ENCODE results near the gene RABL2B.
A peak's percentile ranks its signal among the peaks of the same experiment; 100 is the strongest.
"Not testable (repeated sequence)": the region's sequence is repeated elsewhere in the genome, so short reads cannot be mapped to it uniquely, and the experiment has no call there.

RABL2B gene

GRCh38 chr22:50783033-50783879 is at the start of gene RABL2B:
Gene RABL2B (minus strand): TSS chr22:50783636. CDS start chr22:50782294, 1,342 bp downstream.
- H3K27me3 ChIP-seq (ENCODE audit: insufficient read depth, poor library complexity, severe bottlenecking); H3K27ac ChIP-seq (ENCODE audit: poor library complexity, severe bottlenecking); H3K4me1 ChIP-seq (ENCODE audit: insufficient read depth, poor library complexity, severe bottlenecking); H3K9me3 ChIP-seq (ENCODE audit: severe bottlenecking); H3K36me3 ChIP-seq (ENCODE audit: low read depth): not testable (repeated sequence)
- peak; percentile 82 for DNase-seq (ENCODE audit: low spot score)
- H3K4me3 ChIP-seq (ENCODE audit: severe bottlenecking), result peak within 1 kb of the TSS; percentile 53
- peak; percentile 96 for ATAC-seq (ENCODE audit: low read depth)

- H3K4me3 ChIP-seq (ENCODE audit: severe bottlenecking); H3K9me3 ChIP-seq (ENCODE audit: severe bottlenecking); H3K4me1 ChIP-seq (ENCODE audit: insufficient read depth, poor library complexity, severe bottlenecking); H3K27ac ChIP-seq (ENCODE audit: poor library complexity, severe bottlenecking); DNase-seq (ENCODE audit: low spot score); ATAC-seq (ENCODE audit: low read depth); H3K36me3 ChIP-seq (ENCODE audit: low read depth); H3K27me3 ChIP-seq (ENCODE audit: insufficient read depth, poor library complexity, severe bottlenecking): not testable (repeated sequence)
These were observed 3.5 kb upstream of the RABL2B start for GRCh38 chr22:50786936-50787335.

GRCh38 chr22:50785289-50785688 is 1.9 kb upstream of the RABL2B start:
- H3K36me3 ChIP-seq (ENCODE audit: low read depth); H3K27ac ChIP-seq (ENCODE audit: poor library complexity, severe bottlenecking); H3K4me3 ChIP-seq (ENCODE audit: severe bottlenecking); H3K9me3 ChIP-seq (ENCODE audit: severe bottlenecking); H3K4me1 ChIP-seq (ENCODE audit: insufficient read depth, poor library complexity, severe bottlenecking); DNase-seq (ENCODE audit: low spot score); H3K27me3 ChIP-seq (ENCODE audit: insufficient read depth, poor library complexity, severe bottlenecking); ATAC-seq (ENCODE audit: low read depth): not testable (repeated sequence)

GRCh38 chr22:50783880-50784276 is 442 bp upstream of the RABL2B start:
- not testable (repeated sequence) for H3K27ac ChIP-seq (ENCODE audit: poor library complexity, severe bottlenecking); H3K4me1 ChIP-seq (ENCODE audit: insufficient read depth, poor library complexity, severe bottlenecking); DNase-seq (ENCODE audit: low spot score); H3K9me3 ChIP-seq (ENCODE audit: severe bottlenecking); H3K27me3 ChIP-seq (ENCODE audit: insufficient read depth, poor library complexity, severe bottlenecking); H3K36me3 ChIP-seq (ENCODE audit: low read depth)
- peak; percentile 51 for ATAC-seq (ENCODE audit: low read depth)
- H3K4me3 ChIP-seq (ENCODE audit: severe bottlenecking), result peak overlapping the region; percentile 21

- H3K4me3 ChIP-seq (ENCODE audit: severe bottlenecking); H3K27me3 ChIP-seq (ENCODE audit: insufficient read depth, poor library complexity, severe bottlenecking); DNase-seq (ENCODE audit: low spot score); H3K4me1 ChIP-seq (ENCODE audit: insufficient read depth, poor library complexity, severe bottlenecking); H3K36me3 ChIP-seq (ENCODE audit: low read depth); H3K27ac ChIP-seq (ENCODE audit: poor library complexity, severe bottlenecking); ATAC-seq (ENCODE audit: low read depth); H3K9me3 ChIP-seq (ENCODE audit: severe bottlenecking): not testable (repeated sequence)
These were observed 1.2 kb downstream of the RABL2B start for GRCh38 chr22:50782253-50782652.

GRCh38 chr22:50780244-50780643 is 3.2 kb downstream of the RABL2B start:
- DNase-seq (ENCODE audit: low spot score), result not testable (repeated sequence)

GRCh38 chr22:50777631-50778030 is 5.8 kb downstream of the RABL2B start:
- not testable (repeated sequence) for H3K27me3 ChIP-seq (ENCODE audit: insufficient read depth, poor library complexity, severe bottlenecking); H3K9me3 ChIP-seq (ENCODE audit: severe bottlenecking); ATAC-seq (ENCODE audit: low read depth); H3K36me3 ChIP-seq (ENCODE audit: low read depth); H3K4me1 ChIP-seq (ENCODE audit: insufficient read depth, poor library complexity, severe bottlenecking); H3K27ac ChIP-seq (ENCODE audit: poor library complexity, severe bottlenecking); H3K4me3 ChIP-seq (ENCODE audit: severe bottlenecking); DNase-seq (ENCODE audit: low spot score)

More at GRCh38 chr22:50780244-50780643, 3.2 kb downstream of the RABL2B start:
- H3K27ac ChIP-seq (ENCODE audit: poor library complexity, severe bottlenecking); H3K36me3 ChIP-seq (ENCODE audit: low read depth); ATAC-seq (ENCODE audit: low read depth); H3K27me3 ChIP-seq (ENCODE audit: insufficient read depth, poor library complexity, severe bottlenecking); H3K4me1 ChIP-seq (ENCODE audit: insufficient read depth, poor library complexity, severe bottlenecking); H3K4me3 ChIP-seq (ENCODE audit: severe bottlenecking); H3K9me3 ChIP-seq (ENCODE audit: severe bottlenecking): not testable (repeated sequence)

- H3K27me3 ChIP-seq (ENCODE audit: insufficient read depth, poor library complexity, severe bottlenecking); H3K4me1 ChIP-seq (ENCODE audit: insufficient read depth, poor library complexity, severe bottlenecking); H3K27ac ChIP-seq (ENCODE audit: poor library complexity, severe bottlenecking); H3K4me3 ChIP-seq (ENCODE audit: severe bottlenecking); H3K36me3 ChIP-seq (ENCODE audit: low read depth); H3K9me3 ChIP-seq (ENCODE audit: severe bottlenecking): not testable (repeated sequence)
- DNase-seq (ENCODE audit: low spot score) (peak; percentile 60), ATAC-seq (ENCODE audit: low read depth) (peak; percentile 82)
- TF ChIP-seq CTCF (IDR thresholded peaks at IDR 0.05; ENCODE audit: poor library complexity, severe bottlenecking), result peak; percentile 48
These were observed 8.3 kb downstream of the RABL2B start for GRCh38 chr22:50775132-50775531.

- H3K4me1 ChIP-seq (ENCODE audit: insufficient read depth, poor library complexity, severe bottlenecking); ATAC-seq (ENCODE audit: low read depth); H3K36me3 ChIP-seq (ENCODE audit: low read depth); H3K27me3 ChIP-seq (ENCODE audit: insufficient read depth, poor library complexity, severe bottlenecking); H3K9me3 ChIP-seq (ENCODE audit: severe bottlenecking); DNase-seq (ENCODE audit: low spot score); H3K4me3 ChIP-seq (ENCODE audit: severe bottlenecking); H3K27ac ChIP-seq (ENCODE audit: poor library complexity, severe bottlenecking): not testable (repeated sequence)
These were observed 19.1 kb downstream of the RABL2B start for GRCh38 chr22:50764288-50764687.

GRCh38 chr22:50761829-50762228 is 21.6 kb downstream of the RABL2B start:
- not testable (repeated sequence) for H3K9me3 ChIP-seq (ENCODE audit: severe bottlenecking); H3K36me3 ChIP-seq (ENCODE audit: low read depth); DNase-seq (ENCODE audit: low spot score); H3K27me3 ChIP-seq (ENCODE audit: insufficient read depth, poor library complexity, severe bottlenecking); ATAC-seq (ENCODE audit: low read depth); H3K4me3 ChIP-seq (ENCODE audit: severe bottlenecking); H3K4me1 ChIP-seq (ENCODE audit: insufficient read depth, poor library complexity, severe bottlenecking); H3K27ac ChIP-seq (ENCODE audit: poor library complexity, severe bottlenecking)

Data from RWPE2 (cell line).